ENCODE measurements around the gene CRK. TPM values are rescaled to one million over a fixed set of nuclear protein-coding genes. Genes with fewer than 3 reads are reported as not detected.
"Not testable (repeated sequence)": the region's sequence is repeated elsewhere in the genome, so short reads cannot be mapped to it uniquely, and the experiment has no call there.

Gene CRK
- total RNA-seq, 1 experiment from 2014 or later: 41.8 TPM

- intact Hi-C loops (cut with micrococcal nuclease); ATAC-seq; H3K4me2 ChIP-seq (ENCODE audit: low read length); H2AFZ ChIP-seq (ENCODE audit: low read length); H3K27me3 ChIP-seq (ENCODE audit: low read length); H3F3A ChIP-seq (ENCODE audit: low read length, unreplicated experiment); POLR2A ChIA-PET (ENCODE audit: unreplicated experiment); BruUV-seq (replicated peaks); H3K9ac ChIP-seq (ENCODE audit: low read length); H3K9me2 ChIP-seq (replicated peaks; ENCODE audit: low read length); DNase-seq; H3K27ac ChIP-seq (ENCODE audit: low read length); CTCF ChIA-PET; H3K4me3 ChIP-seq (ENCODE audit: low read length); H4K20me1 ChIP-seq (ENCODE audit: low read length); H3K4me1 ChIP-seq (ENCODE audit: insufficient read depth, low read length); H3K36me3 ChIP-seq (ENCODE audit: low read depth, low read length); H3K9me3 ChIP-seq (ENCODE audit: low read length): not testable (repeated sequence)
- H3K79me2 ChIP-seq (ENCODE audit: low read length): peaks cover 86% of the 10 kb centered on the region
Measured at GRCh38 chr17:1442721-1443120, 13.3 kb downstream of the CRK start.

- H3K4me1 ChIP-seq (ENCODE audit: insufficient read depth, low read length): no peaks in the 10 kb centered on the region
- H3K27ac ChIP-seq (ENCODE audit: low read length): no peak overlapping the region
- no peaks in the 10 kb centered on the region for H3K9me3 ChIP-seq (ENCODE audit: low read length)
- no peaks in the 10 kb centered on the region; the same call in 1 of the 2 replicates for H3K36me3 ChIP-seq (ENCODE audit: low read depth, low read length)
- no peaks in the 10 kb centered on the region for H3K9me2 ChIP-seq (replicated peaks; ENCODE audit: low read length)
- no peaks in the 10 kb centered on the region for H3K27me3 ChIP-seq (ENCODE audit: low read length)
- H2AFZ ChIP-seq (ENCODE audit: low read length): no peak overlapping the region
- POLR2A ChIA-PET (ENCODE audit: unreplicated experiment): no interaction called here
- intact Hi-C loops (cut with micrococcal nuclease): no loop called here
- H4K20me1 ChIP-seq (ENCODE audit: low read length): peaks cover 4% of the 10 kb centered on the region; the same call in 1 of the 2 replicates
- peaks cover 84% of the 10 kb centered on the region for H3K79me2 ChIP-seq (ENCODE audit: low read length)
- TF ChIP-seq CTCF (conservative IDR thresholded peaks at IDR 0.05; ENCODE audit: low read depth, low read length) (no peak), EZH2 (IDR thresholded peaks at IDR 0.05; ENCODE audit: low read length, unreplicated experiment) (no peak), EZH2phosphoT487 (IDR thresholded peaks at IDR 0.05; ENCODE audit: borderline replicate concordance, low read length) (no peak)
- H3K9ac ChIP-seq (ENCODE audit: low read length): no peak overlapping the region
- CTCF ChIA-PET: no interaction called here
- H3K4me3 ChIP-seq (ENCODE audit: low read length): no peak overlapping the region
- H3F3A ChIP-seq (ENCODE audit: low read length, unreplicated experiment): no peaks in the 10 kb centered on the region
- no TSS peak for BruUV-seq (replicated peaks)
- DNase-seq: no peak
- H3K4me2 ChIP-seq (ENCODE audit: low read length): no peak overlapping the region
- ATAC-seq: no peak
Measured at GRCh38 chr17:1442187-1442586, 13.8 kb downstream of the CRK start.

- Histone ChIP-seq H3K4me2 (ENCODE audit: low read length) (no peak overlapping the region), H3K4me3 (ENCODE audit: low read length) (no peak overlapping the region), H4K20me1 (ENCODE audit: low read length) (no peaks in the 10 kb centered on the region), H3K9me2 (replicated peaks; ENCODE audit: low read length) (no peaks in the 10 kb centered on the region), H2AFZ (ENCODE audit: low read length) (no peak overlapping the region), H3K27me3 (ENCODE audit: low read length) (no peaks in the 10 kb centered on the region), H3K79me2 (ENCODE audit: low read length) (peaks cover 84% of the 10 kb centered on the region), H3K9ac (ENCODE audit: low read length) (no peak overlapping the region), H3K36me3 (ENCODE audit: low read depth, low read length) (peaks cover 6% of the 10 kb centered on the region; the same call in 1 of the 2 replicates), H3K4me1 (ENCODE audit: insufficient read depth, low read length) (no peaks in the 10 kb centered on the region), H3K27ac (ENCODE audit: low read length) (no peak overlapping the region), H3F3A (ENCODE audit: low read length, unreplicated experiment) (no peaks in the 10 kb centered on the region), H3K9me3 (ENCODE audit: low read length) (no peaks in the 10 kb centered on the region)
- ChIA-PET POLR2A (ENCODE audit: unreplicated experiment) (no interaction called here), CTCF (interaction anchor here (0.8 kb wide), 1 partner anchor 76 kb away, joined by 3 read pairs; no protein-coding TSS in a partner anchor)
- BruUV-seq (replicated peaks): no TSS peak
- ATAC-seq (no peak), DNase-seq (no peak)
- TF ChIP-seq EZH2 (IDR thresholded peaks at IDR 0.05; ENCODE audit: low read length, unreplicated experiment): no peak
- no peak for TF ChIP-seq EZH2phosphoT487 (IDR thresholded peaks at IDR 0.05; ENCODE audit: borderline replicate concordance, low read length)
- no peak for TF ChIP-seq CTCF (conservative IDR thresholded peaks at IDR 0.05; ENCODE audit: low read depth, low read length)
- intact Hi-C loops (cut with micrococcal nuclease): no loop called here
Measured at GRCh38 chr17:1440921-1441320, 15.1 kb downstream of the CRK start.

Measured in PC-3 (cell line).